Nephron (organoid): ENCODE data around the gene TRPC4AP.
A peak's percentile ranks its signal among the peaks of the same experiment; 100 is the strongest.

Source experiments
- H3K27ac Mint-ChIP-seq, 3 experiments: 2 replicates each; pipeline ENCODE4 v1.8.0; 2020; ENCODE audit warnings: mixed read lengths in 3 of 3, mild to moderate bottlenecking in 2 of 3, moderate library complexity in 1 of 3
- H3K27me3 Mint-ChIP-seq: 2 replicates; pipeline ENCODE4 v1.8.0; 2021; ENCODE audit warnings: low read depth, mild to moderate bottlenecking, moderate library complexity, mixed read lengths
- H3K36me3 Mint-ChIP-seq: 2 replicates; pipeline ENCODE4 v1.8.0; 2020; ENCODE audit warnings: low read depth, mixed read lengths
- H3K4me1 Mint-ChIP-seq: 2 replicates; pipeline ENCODE4 v1.8.0; 2020; ENCODE audit warnings: mixed read lengths
- H3K4me3 Mint-ChIP-seq, 3 experiments: 2 replicates each; pipeline ENCODE4 v1.8.0; 2020; ENCODE audit warnings: mild to moderate bottlenecking in 3 of 3, mixed read lengths in 3 of 3, moderate library complexity in 2 of 3
- H3K9me3 Mint-ChIP-seq: 2 replicates; pipeline ENCODE4 v1.8.0; 2020; ENCODE audit warnings: mixed read lengths
- CTCF ChIP-seq, 3 experiments: fragments of 200-600 bp; sonication (generic); IDR thresholded peaks; one replicate each; pipeline ENCODE4 v1.5.0; 2021; ENCODE audit warnings: antibody characterized with exemption in 3 of 3; ENCODE audit not compliant: unreplicated experiment in 3 of 3

The TRPC4AP gene

GRCh38 chr20:35042268-35042667 lies 50.3 kb downstream of the TRPC4AP start:
- no peak overlapping the region for H3K27ac Mint-ChIP-seq
- peaks cover 62% of the 10 kb centered on the region for H3K36me3 Mint-ChIP-seq
- TF ChIP-seq CTCF (IDR thresholded peaks at IDR 0.05; ENCODE audit: unreplicated experiment in 3 of 3): no peak
- H3K27me3 Mint-ChIP-seq: no peaks in the 10 kb centered on the region
- H3K9me3 Mint-ChIP-seq: no peaks in the 10 kb centered on the region
- H3K4me1 Mint-ChIP-seq: no peaks in the 10 kb centered on the region
- no peak overlapping the region for H3K4me3 Mint-ChIP-seq

- H3K4me3 Mint-ChIP-seq: no peak overlapping the region
- H3K9me3 Mint-ChIP-seq: no peaks in the 10 kb centered on the region
- TF ChIP-seq CTCF (IDR thresholded peaks at IDR 0.05; ENCODE audit: unreplicated experiment in 3 of 3): no peak
- no peaks in the 10 kb centered on the region for H3K27me3 Mint-ChIP-seq
- no peaks in the 10 kb centered on the region for H3K4me1 Mint-ChIP-seq
- H3K36me3 Mint-ChIP-seq: peaks cover 55% of the 10 kb centered on the region
- H3K27ac Mint-ChIP-seq: peak overlapping the region in 1 of 3 experiments; percentile 26
Observed at GRCh38 chr20:35040646-35041045, 52.0 kb downstream of the TRPC4AP start.

GRCh38 chr20:35039846-35040489 lies 52.6 kb downstream of the TRPC4AP start:
- H3K27ac Mint-ChIP-seq: peak overlapping the region in 1 of 3 experiments; percentile 1
- no peak for TF ChIP-seq CTCF (IDR thresholded peaks at IDR 0.05; ENCODE audit: unreplicated experiment in 3 of 3)
- H3K4me3 Mint-ChIP-seq: no peak overlapping the region
- H3K27me3 Mint-ChIP-seq: no peaks in the 10 kb centered on the region
- H3K36me3 Mint-ChIP-seq: peaks cover 57% of the 10 kb centered on the region
- no peaks in the 10 kb centered on the region for H3K4me1 Mint-ChIP-seq
- H3K9me3 Mint-ChIP-seq: no peaks in the 10 kb centered on the region

- Mint-ChIP-seq H3K27me3 (no peaks in the 10 kb centered on the region), H3K36me3 (peaks cover 57% of the 10 kb centered on the region), H3K9me3 (no peaks in the 10 kb centered on the region), H3K27ac (peak overlapping the region in 2 of 3 experiments; percentile 32 to 63), H3K4me1 (no peaks in the 10 kb centered on the region), H3K4me3 (no peak overlapping the region)
- TF ChIP-seq CTCF (IDR thresholded peaks at IDR 0.05; ENCODE audit: unreplicated experiment in 3 of 3): no peak
Observed at GRCh38 chr20:35039146-35039545, 53.5 kb downstream of the TRPC4AP start.

GRCh38 chr20:35034145-35034544 lies 58.5 kb downstream of the TRPC4AP start:
- Mint-ChIP-seq H3K27ac (no peak overlapping the region), H3K4me3 (no peak overlapping the region), H3K9me3 (no peaks in the 10 kb centered on the region), H3K4me1 (no peaks in the 10 kb centered on the region), H3K27me3 (no peaks in the 10 kb centered on the region), H3K36me3 (peaks cover 64% of the 10 kb centered on the region)
- TF ChIP-seq CTCF (IDR thresholded peaks at IDR 0.05; ENCODE audit: unreplicated experiment in 3 of 3): no peak

- Mint-ChIP-seq H3K36me3 (peaks cover 80% of the 10 kb centered on the region), H3K9me3 (no peaks in the 10 kb centered on the region), H3K4me1 (no peaks in the 10 kb centered on the region)
Observed at GRCh38 chr20:35030136-35030535, 62.5 kb downstream of the TRPC4AP start.

More at GRCh38 chr20:35030136-35030535, 62.5 kb downstream of the TRPC4AP start:
- Mint-ChIP-seq H3K27me3 (no peaks in the 10 kb centered on the region), H3K27ac (no peak overlapping the region), H3K4me3 (no peak overlapping the region)
- no peak for TF ChIP-seq CTCF (IDR thresholded peaks at IDR 0.05; ENCODE audit: unreplicated experiment in 3 of 3)
